Gastrocnemius medialis (tissue), 4 donors: ENCODE results near the gene EFEMP1. TPM values are rescaled to one million over a fixed set of nuclear protein-coding genes. Genes with fewer than 3 reads are reported as not detected.

Source experiments
- ATAC-seq, 2 donors: fragments of 150-250 bp; one replicate each; pipeline ENCODE4 v1.9.1; 2016
- DNase-seq, 2 donors: peaks; one replicate each; pipeline ENCODE4 v3.0.0-alpha.2; 2019
- H3K27ac ChIP-seq, 4 donors: fragments of 200-600 bp; sonication (generic); 1 replicate in 1 of 4; 2 replicates in 3 of 4; pipeline ENCODE4 v1.5.1; 2016 to 2018; ENCODE audit warnings: mild to moderate bottlenecking in 2 of 4, moderate library complexity in 1 of 4
- H3K27me3 ChIP-seq, 3 donors: fragments of 200-600 bp; sonication (generic) in 2 of 3; 1 replicate in 1 of 3; 2 replicates in 2 of 3; pipeline versions ENCODE4 v1.5.1 to v1.6.0; 2016 to 2019; ENCODE audit warnings: mild to moderate bottlenecking in 1 of 3, moderate library complexity in 1 of 3
- H3K36me3 ChIP-seq, 2 donors: fragments of 200-600 bp; sonication (generic) in 1 of 2; one replicate each; pipeline ENCODE4 v1.5.1; 2017 to 2018
- H3K4me1 ChIP-seq, 2 donors: fragments of 200-600 bp; sonication (generic) in 1 of 2; one replicate each; pipeline ENCODE4 v1.5.1; 2016 to 2017; ENCODE audit warnings: mild to moderate bottlenecking in 2 of 2
- H3K4me3 ChIP-seq, 4 donors: fragments of 200-600 bp; sonication (generic) in 3 of 4; 1 replicate in 1 of 4; 2 replicates in 3 of 4; pipeline ENCODE4 v1.5.1; 2016 to 2019; ENCODE audit warnings: mild to moderate bottlenecking in 2 of 4
- H3K9me3 ChIP-seq, 3 donors: fragments of 200-600 bp; sonication (generic) in 2 of 3; 1 replicate in 1 of 3; 2 replicates in 2 of 3; pipeline ENCODE4 v1.5.1; 2016 to 2019
- POLR2A ChIP-seq, 2 donors: fragments of 450-650 bp; IDR thresholded peaks; one replicate each; pipeline ENCODE4 v1.6.1; 2017; ENCODE audit warnings: antibody characterized with exemption in 2 of 2, mild to moderate bottlenecking in 2 of 2, moderate library complexity in 2 of 2
- in situ Hi-C, 4 donors: fragments of 200-750 bp; cut with MboI; loops; one replicate each; pipeline versions ENCODE4 v1.15.0 to v1.8.0; 2017; ENCODE audit warnings: low sequenced_read_pairs in 4 of 4
- intact Hi-C: fragments of 100-400 bp; cut with DNase I; formaldehyde crosslinking; loops from one replicate; pipeline ENCODE4 v1.15.1; 2023; ENCODE audit warnings: low total_unique reads
- total RNA-seq, 4 donors: library from RNA; depleted of rRNA; stranded (reverse); fragments of >200 nt; gene quantifications; one replicate each; pipeline versions ENCODE4 v1.1.0 to v1.2.3, GENCODE V29; 2016
- TF ChIP-seq, protein P1 (sequence below), 5 experiments: fragments of 450-650 bp in 3 of 5; fragments of 200-600 bp in 2 of 5; sonication (generic) in 2 of 5; IDR thresholded peaks in 4 of 5; conservative IDR thresholded peaks in 1 of 5; 1 replicate in 4 of 5; 2 replicates in 1 of 5; pipeline ENCODE4 v1.5.1; 2016 to 2019; ENCODE audit warnings: antibody characterized with exemption in 5 of 5, mild to moderate bottlenecking in 3 of 5, moderate library complexity in 3 of 5

The EFEMP1 gene
- total RNA-seq, 4 donors from 2014 or later, result 1.5 to 30.1 (median 20.8) TPM

DNA sequence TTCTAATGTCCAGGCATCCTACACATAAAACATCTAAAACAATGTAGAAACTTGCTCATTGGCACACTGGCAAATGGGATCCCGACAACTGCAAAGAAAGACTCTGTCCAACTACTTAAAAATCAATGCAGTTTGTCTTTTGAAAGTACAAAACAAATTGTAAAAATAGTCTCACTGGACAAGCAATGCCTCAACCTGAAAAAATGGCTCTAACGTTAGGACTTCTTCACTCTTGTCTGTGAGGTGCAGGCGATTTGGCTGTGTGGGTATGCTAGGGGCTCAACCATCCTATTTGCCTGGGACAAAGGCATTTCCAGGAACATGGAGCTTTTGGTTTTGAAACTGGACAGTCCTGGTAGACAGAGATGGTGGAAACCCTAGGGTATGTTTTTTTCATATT lies 10.7 kb downstream of the EFEMP1 start:
- H3K4me3 ChIP-seq, result no peak overlapping the region
- no peaks in the 10 kb centered on the region for H3K27me3 ChIP-seq
- DNase-seq (no peak), ATAC-seq (no peak)
- H3K4me1 ChIP-seq, result no peaks in the 10 kb centered on the region
- intact Hi-C loops (no loop called here), in situ Hi-C loops (no loop called here)
- H3K9me3 ChIP-seq, result no peaks in the 10 kb centered on the region
- H3K36me3 ChIP-seq, result no peaks in the 10 kb centered on the region
- TF ChIP-seq, protein P1, sequence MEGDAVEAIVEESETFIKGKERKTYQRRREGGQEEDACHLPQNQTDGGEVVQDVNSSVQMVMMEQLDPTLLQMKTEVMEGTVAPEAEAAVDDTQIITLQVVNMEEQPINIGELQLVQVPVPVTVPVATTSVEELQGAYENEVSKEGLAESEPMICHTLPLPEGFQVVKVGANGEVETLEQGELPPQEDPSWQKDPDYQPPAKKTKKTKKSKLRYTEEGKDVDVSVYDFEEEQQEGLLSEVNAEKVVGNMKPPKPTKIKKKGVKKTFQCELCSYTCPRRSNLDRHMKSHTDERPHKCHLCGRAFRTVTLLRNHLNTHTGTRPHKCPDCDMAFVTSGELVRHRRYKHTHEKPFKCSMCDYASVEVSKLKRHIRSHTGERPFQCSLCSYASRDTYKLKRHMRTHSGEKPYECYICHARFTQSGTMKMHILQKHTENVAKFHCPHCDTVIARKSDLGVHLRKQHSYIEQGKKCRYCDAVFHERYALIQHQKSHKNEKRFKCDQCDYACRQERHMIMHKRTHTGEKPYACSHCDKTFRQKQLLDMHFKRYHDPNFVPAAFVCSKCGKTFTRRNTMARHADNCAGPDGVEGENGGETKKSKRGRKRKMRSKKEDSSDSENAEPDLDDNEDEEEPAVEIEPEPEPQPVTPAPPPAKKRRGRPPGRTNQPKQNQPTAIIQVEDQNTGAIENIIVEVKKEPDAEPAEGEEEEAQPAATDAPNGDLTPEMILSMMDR (IDR thresholded peaks at IDR 0.05 in 4 of 5, conservative IDR thresholded peaks at IDR 0.05 in 1 of 5), result no peak
- TF ChIP-seq POLR2A (IDR thresholded peaks at IDR 0.05), result no peak
- no peak overlapping the region for H3K27ac ChIP-seq

DNA sequence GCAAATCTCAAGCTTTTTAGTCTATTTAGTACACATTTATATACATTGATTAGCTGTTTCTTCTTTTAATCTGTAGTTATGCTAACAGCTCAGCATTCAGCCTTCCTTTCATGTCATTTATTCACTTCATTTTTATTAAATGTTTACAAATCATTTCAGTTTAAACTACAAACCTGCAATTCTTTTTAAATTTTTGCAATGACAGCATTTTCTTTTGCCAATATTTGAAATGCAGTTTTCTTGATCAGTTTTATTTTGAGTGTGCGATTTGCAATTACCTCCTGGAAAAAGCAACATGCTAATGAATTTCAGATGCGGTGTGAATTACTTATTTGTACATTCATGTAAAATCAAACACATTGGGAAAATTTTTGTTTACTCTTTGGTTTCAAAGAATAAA lies 13.5 kb downstream of the EFEMP1 start:
- in situ Hi-C loops, result no loop called here
- intact Hi-C loops, result no loop called here
- TF ChIP-seq POLR2A (IDR thresholded peaks at IDR 0.05), result no peak
- TF ChIP-seq, protein P1 (IDR thresholded peaks at IDR 0.05 in 4 of 5, conservative IDR thresholded peaks at IDR 0.05 in 1 of 5), result no peak
- H3K4me1 ChIP-seq, result no peaks in the 10 kb centered on the region
- no peak overlapping the region for H3K27ac ChIP-seq
- H3K36me3 ChIP-seq, result no peaks in the 10 kb centered on the region
- ATAC-seq (no peak), DNase-seq (no peak)
- H3K9me3 ChIP-seq, result no peaks in the 10 kb centered on the region
- H3K27me3 ChIP-seq, result no peaks in the 10 kb centered on the region
- no peak overlapping the region for H3K4me3 ChIP-seq

DNA sequence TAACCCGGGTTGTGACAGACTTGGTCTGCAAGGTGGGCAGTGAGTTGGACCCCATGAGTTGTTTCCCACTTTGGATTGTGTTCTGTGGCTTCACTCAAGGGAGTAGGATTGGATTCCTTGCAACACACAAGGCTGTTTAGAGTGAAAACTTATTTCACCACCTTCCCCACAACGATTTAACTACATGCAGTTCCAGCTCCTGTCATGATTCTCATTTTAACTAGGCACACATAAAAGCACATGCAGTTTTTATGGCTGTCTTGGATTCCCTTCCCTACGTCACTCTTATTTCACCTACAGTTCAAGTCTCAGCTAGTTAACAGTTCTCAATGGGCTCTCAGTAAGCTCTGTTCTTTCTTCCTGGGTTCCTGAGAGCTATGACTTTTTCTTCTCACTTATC lies 15.9 kb downstream of the EFEMP1 start:
- intact Hi-C loops (no loop called here), in situ Hi-C loops (no loop called here)
- no peak for DNase-seq
- TF ChIP-seq POLR2A (IDR thresholded peaks at IDR 0.05), result no peak
- TF ChIP-seq, protein P1 (IDR thresholded peaks at IDR 0.05 in 4 of 5, conservative IDR thresholded peaks at IDR 0.05 in 1 of 5), result no peak
- no peak for ATAC-seq
- Histone ChIP-seq H3K36me3 (no peaks in the 10 kb centered on the region), H3K9me3 (no peaks in the 10 kb centered on the region), H3K4me1 (no peaks in the 10 kb centered on the region), H3K27ac (no peak overlapping the region), H3K27me3 (no peaks in the 10 kb centered on the region), H3K4me3 (no peak overlapping the region)

DNA sequence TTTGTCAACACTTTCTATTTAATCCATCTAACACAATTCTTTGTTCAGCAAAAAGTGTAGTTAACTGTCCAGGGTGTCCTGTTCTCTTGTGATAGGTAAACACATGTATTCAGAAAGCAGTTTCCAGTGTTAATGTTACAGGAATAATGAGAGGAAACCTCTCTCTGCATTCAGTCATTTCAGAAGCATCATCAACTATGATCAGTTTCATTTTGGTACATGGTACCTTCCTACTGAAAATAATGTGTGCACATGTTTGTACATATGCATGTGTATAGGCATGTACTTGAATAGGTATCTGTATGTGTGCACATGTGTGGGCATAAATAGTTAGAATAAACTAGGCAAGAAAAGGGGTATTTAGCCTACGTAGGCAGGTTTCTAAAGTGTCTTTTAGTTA lies 16.6 kb downstream of the EFEMP1 start:
- Histone ChIP-seq H3K4me3 (no peak overlapping the region), H3K9me3 (no peaks in the 10 kb centered on the region), H3K27me3 (no peaks in the 10 kb centered on the region), H3K27ac (no peak overlapping the region), H3K36me3 (no peaks in the 10 kb centered on the region), H3K4me1 (no peaks in the 10 kb centered on the region)
- intact Hi-C loops (no loop called here), in situ Hi-C loops (no loop called here)
- ATAC-seq (no peak), DNase-seq (no peak)
- TF ChIP-seq POLR2A (IDR thresholded peaks at IDR 0.05), result no peak
- TF ChIP-seq, protein P1 (IDR thresholded peaks at IDR 0.05 in 4 of 5, conservative IDR thresholded peaks at IDR 0.05 in 1 of 5), result no peak

DNA sequence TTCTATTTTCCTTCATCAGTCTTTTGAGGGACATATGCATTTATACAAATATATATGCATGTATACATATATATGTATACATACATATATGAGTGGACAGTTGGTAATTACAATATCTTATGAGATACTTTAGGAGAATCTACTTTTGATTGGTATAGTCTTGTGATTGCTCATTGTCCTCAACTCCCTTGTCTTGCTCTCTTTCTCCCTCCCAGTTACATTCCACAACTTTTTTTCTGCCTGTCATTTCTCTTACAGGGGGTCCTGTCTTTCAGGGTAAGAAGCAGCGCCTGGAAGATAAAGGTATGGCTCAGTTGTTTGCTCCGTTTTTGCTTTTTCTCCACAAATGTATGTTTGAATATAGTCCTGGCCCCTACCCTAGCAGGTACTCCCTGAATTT lies 19.9 kb downstream of the EFEMP1 start:
- Histone ChIP-seq H3K4me3 (no peak overlapping the region), H3K9me3 (no peaks in the 10 kb centered on the region), H3K27ac (no peak overlapping the region), H3K4me1 (no peaks in the 10 kb centered on the region), H3K36me3 (no peaks in the 10 kb centered on the region), H3K27me3 (no peaks in the 10 kb centered on the region)
- ATAC-seq (no peak), DNase-seq (no peak)
- TF ChIP-seq, protein P1 (IDR thresholded peaks at IDR 0.05 in 4 of 5, conservative IDR thresholded peaks at IDR 0.05 in 1 of 5), result no peak
- TF ChIP-seq POLR2A (IDR thresholded peaks at IDR 0.05), result no peak
- in situ Hi-C loops (no loop called here), intact Hi-C loops (no loop called here)
